GM21576 (cell line): ENCODE results near the gene RIN3.

ENCODE experiments used
- ATAC-seq: cut with Tn5 transposase; IDR thresholded peaks from one replicate; pipeline ENCODE4 v1.9.1; 2021; ENCODE audit warnings: mild to moderate bottlenecking, moderate library complexity; ENCODE audit not compliant: unreplicated experiment

The RIN3 gene

GRCh38 chr14:92510972-92511371, 2.6 kb upstream of the RIN3 start:
- ATAC-seq = no peak

- ATAC-seq = no peak
Observed at GRCh38 chr14:92511453-92512238, 1.9 kb upstream of the RIN3 start.

GRCh38 chr14:92512807-92513203, 776 bp upstream of the RIN3 start:
- no peak for ATAC-seq

- ATAC-seq = no peak
Observed at GRCh38 chr14:92513966-92514843, 624 bp downstream of the RIN3 start.

- no peak for ATAC-seq
Observed at GRCh38 chr14:92514844-92515514, 1.4 kb downstream of the RIN3 start.

GRCh38 chr14:92515546-92516343, 2.2 kb downstream of the RIN3 start:
- ATAC-seq = no peak

GRCh38 chr14:92516344-92516965, 2.9 kb downstream of the RIN3 start:
- no peak for ATAC-seq

- ATAC-seq = no peak
Observed at GRCh38 chr14:92516966-92517506, 3.5 kb downstream of the RIN3 start.

- no peak for ATAC-seq
Observed at GRCh38 chr14:92517761-92518160, 4.2 kb downstream of the RIN3 start.

- ATAC-seq = no peak
Observed at GRCh38 chr14:92519246-92520101, 5.9 kb downstream of the RIN3 start.

GRCh38 chr14:92520102-92521057, 6.8 kb downstream of the RIN3 start:
- ATAC-seq = no peak

- no peak for ATAC-seq
Observed at GRCh38 chr14:92521058-92521415, 7.5 kb downstream of the RIN3 start.

GRCh38 chr14:92523752-92524151, 10.2 kb downstream of the RIN3 start:
- no peak for ATAC-seq

- ATAC-seq = no peak
Observed at GRCh38 chr14:92524602-92525185, 11.1 kb downstream of the RIN3 start.

GRCh38 chr14:92525322-92526095, 11.9 kb downstream of the RIN3 start:
- no peak for ATAC-seq

- ATAC-seq = no peak
Observed at GRCh38 chr14:92527721-92528120, 14.1 kb downstream of the RIN3 start.
